ENCODE data around the gene CCNYL1. TPM values are rescaled to one million over a fixed set of nuclear protein-coding genes. Genes with fewer than 3 reads are reported as not detected.
A peak's percentile ranks its signal among the peaks of the same experiment; 100 is the strongest.
"Not testable (repeated sequence)": the region's sequence is repeated elsewhere in the genome, so short reads cannot be mapped to it uniquely, and the experiment has no call there.

CCNYL1 gene
- total RNA-seq, 1 experiment from 2014 or later = 21.0 TPM

DNA sequence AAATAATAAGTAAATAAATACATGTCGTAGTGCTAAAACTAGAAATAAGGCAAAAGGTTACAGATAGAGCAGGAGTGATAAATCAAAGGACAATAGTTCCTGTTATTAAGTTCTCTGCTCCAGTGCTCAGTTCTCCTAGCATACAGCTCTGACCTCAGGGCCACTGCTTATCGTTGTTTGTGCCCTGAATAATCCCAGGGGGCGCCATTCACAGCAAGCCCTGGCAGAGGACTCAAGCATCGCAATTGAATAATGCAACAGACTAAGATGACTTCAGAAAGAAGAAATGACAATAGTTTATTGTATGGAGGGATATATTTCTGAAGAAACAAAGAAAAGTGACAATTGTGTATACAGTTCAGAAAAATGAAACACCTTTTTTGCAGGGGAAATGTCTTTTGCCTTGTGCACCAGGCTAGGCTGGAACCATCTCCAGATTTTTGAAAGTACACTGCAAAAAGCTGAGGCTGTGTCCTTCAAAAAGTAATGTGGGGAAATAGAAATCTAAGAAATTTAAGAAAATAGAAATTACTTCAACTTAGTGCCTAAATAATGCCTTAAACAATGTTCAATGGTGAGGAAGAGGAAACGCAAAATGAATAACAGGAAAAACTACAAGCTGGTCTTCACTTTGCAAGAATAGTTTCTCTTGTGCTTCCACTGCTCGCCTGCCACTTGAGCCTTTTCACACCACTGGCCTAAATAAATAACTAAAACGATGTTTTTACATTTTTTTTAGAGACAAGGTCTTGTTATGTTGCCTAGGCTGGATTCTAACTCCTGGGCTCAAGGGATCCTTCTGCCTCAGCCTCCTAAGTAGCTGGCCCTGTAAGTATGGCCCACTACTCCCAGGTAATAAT lies 19.0 kb upstream of the CCNYL1 start:
- peak; percentile 53 for DNase-seq
- no peaks in the 10 kb centered on the region for H3K27me3 ChIP-seq
- H3K9me3 ChIP-seq = no peaks in the 10 kb centered on the region
- no peak overlapping the region for H3K4me3 ChIP-seq
- H3K36me3 ChIP-seq = no peaks in the 10 kb centered on the region

DNA sequence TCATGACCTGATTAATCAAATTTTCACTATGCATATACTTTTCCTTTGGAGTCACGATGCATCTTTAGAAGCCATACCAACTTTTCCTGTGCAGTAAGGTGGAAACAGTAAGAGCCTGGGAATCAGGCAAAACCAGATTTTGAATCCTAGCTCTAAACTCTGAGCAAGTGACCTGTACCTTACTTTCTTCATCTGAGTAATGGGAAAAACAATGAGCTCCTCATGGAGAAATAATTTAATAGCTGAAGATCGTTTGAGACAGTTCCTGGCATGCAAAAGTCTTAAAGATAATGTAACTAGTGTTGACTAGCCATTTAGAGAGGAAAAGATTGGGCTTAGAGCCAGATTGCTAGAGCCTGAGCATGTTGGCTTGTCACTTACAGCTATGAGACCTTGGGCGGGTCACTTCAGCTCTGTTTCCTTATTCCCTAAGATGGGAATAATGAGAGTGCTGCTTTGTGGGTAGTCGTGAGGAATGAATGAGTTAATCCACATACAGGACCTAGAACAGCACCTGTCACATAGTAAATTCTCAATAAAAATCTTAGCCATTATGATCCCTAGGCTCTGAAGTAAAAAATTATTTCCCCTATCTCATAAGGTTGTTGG lies 17.7 kb upstream of the CCNYL1 start:
- H3K4me3 ChIP-seq = no peak overlapping the region
- no peaks in the 10 kb centered on the region for H3K27me3 ChIP-seq
- H3K9me3 ChIP-seq = no peaks in the 10 kb centered on the region
- H3K36me3 ChIP-seq = no peaks in the 10 kb centered on the region
- no peak for DNase-seq

GRCh38 chr2:207694811-207695281 lies 16.6 kb upstream of the CCNYL1 start:
- no peak for DNase-seq
- H3K9me3 ChIP-seq = no peaks in the 10 kb centered on the region
- H3K27me3 ChIP-seq = no peaks in the 10 kb centered on the region
- no peaks in the 10 kb centered on the region for H3K36me3 ChIP-seq
- no peak overlapping the region for H3K4me3 ChIP-seq

DNA sequence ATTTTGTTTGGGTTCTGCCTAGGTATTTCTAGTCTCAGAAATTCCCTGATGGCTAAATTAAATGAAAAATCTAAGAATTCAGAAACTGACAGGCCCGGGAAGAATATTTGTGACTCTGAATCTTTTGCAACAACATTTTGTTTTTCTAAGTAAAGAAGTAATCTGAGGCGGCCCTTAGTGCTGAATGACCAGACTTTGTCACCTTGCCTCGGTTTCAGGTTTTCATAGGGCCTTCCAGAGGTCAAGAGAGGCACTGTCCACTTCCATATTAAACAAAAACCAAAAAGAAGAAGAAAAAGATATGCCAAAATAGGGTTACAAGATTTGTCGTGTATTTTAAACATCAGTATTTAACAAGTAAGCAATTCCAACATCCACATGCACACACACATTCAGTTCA lies 16.1 kb upstream of the CCNYL1 start:
- no peak for DNase-seq
- Histone ChIP-seq H3K9me3 (no peaks in the 10 kb centered on the region), H3K4me3 (no peak overlapping the region), H3K27me3 (no peaks in the 10 kb centered on the region), H3K36me3 (no peaks in the 10 kb centered on the region)

DNA sequence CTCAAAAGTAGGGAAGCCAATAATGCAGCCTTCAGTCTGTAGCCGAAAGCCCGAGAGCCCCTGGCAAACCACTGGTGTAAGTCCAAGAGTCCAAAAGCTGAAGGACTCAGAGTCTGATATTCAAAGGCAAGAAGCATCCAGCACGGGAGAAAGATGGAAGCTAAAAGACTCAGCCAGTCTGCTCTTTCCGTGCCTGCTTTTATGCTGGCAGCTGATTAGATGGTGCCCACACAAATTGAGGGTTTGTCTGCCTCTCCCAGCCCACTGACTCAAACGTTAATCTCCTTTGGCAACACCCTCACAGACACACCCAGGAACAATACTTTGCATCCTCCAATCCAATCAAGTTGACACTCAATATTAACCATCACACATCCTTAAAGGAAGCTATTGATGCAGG lies 14.5 kb upstream of the CCNYL1 start:
- peak; percentile 41 for DNase-seq
- H3K9me3 ChIP-seq, H3K36me3 ChIP-seq, H3K27me3 ChIP-seq, H3K4me3 ChIP-seq: not testable (repeated sequence)

GRCh38 chr2:207697411-207697810 lies 14.0 kb upstream of the CCNYL1 start:
- no peak for DNase-seq
- Histone ChIP-seq H3K4me3 (no peak overlapping the region), H3K27me3 (no peaks in the 10 kb centered on the region), H3K9me3 (no peaks in the 10 kb centered on the region), H3K36me3 (no peaks in the 10 kb centered on the region)

DNA sequence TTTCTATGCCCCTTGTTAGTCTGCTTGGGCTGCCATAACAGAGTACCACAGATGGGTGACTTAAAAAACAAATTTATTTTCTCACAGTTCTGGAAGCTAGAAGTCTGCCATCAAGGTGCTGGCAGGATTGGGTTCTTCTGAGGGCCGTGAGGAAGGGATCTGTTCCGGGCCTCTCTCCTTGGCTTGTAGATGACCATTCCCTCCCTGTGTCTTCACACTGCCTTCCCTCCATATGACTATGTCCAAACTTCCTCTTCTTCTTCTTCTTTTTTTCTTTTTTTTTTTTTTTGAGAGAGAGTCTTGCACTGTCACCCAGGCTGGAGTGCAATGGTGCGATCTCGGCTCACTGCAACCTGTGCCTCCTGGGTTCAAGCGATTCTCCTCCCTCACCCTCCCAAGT lies 13.1 kb upstream of the CCNYL1 start:
- Histone ChIP-seq H3K4me3 (no peak overlapping the region), H3K36me3 (no peaks in the 10 kb centered on the region), H3K9me3 (no peaks in the 10 kb centered on the region), H3K27me3 (no peaks in the 10 kb centered on the region)
- DNase-seq = no peak

- DNase-seq = no peak
- Histone ChIP-seq H3K9me3 (no peaks in the 10 kb centered on the region), H3K36me3 (no peaks in the 10 kb centered on the region), H3K27me3 (no peaks in the 10 kb centered on the region), H3K4me3 (no peak overlapping the region)
Observed at GRCh38 chr2:207704078-207704477, 7.4 kb upstream of the CCNYL1 start.

DNA sequence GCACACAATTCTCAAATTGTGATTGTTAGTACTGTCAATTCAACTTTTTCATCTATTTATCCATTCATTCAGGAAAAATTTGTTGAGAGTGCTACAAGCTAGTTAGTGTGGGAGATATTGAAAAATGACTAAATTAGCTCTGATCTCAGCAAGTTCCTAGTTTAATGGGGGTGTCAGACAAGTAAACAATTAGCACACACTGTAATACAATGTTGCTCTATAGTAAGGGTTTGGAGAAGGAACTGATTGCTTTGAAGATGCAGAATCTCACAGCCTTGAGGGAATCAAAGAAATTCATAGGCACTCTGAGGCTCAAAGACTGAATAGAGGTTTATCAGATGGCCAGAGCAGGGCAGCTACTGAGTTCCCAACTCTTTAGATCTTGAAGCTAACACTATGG lies 6.8 kb upstream of the CCNYL1 start:
- no peak for DNase-seq
- Histone ChIP-seq H3K9me3 (no peaks in the 10 kb centered on the region), H3K27me3 (no peaks in the 10 kb centered on the region), H3K36me3 (no peaks in the 10 kb centered on the region), H3K4me3 (no peak overlapping the region)

GRCh38 chr2:207706936-207707860 lies 4.2 kb upstream of the CCNYL1 start:
- H3K4me3 ChIP-seq = no peak overlapping the region
- DNase-seq = no peak
- H3K27me3 ChIP-seq = no peaks in the 10 kb centered on the region
- H3K36me3 ChIP-seq = no peaks in the 10 kb centered on the region; the same call in 1 of the 2 replicates
- H3K9me3 ChIP-seq = no peaks in the 10 kb centered on the region

GRCh38 chr2:207711750-207712530 lies 500 bp downstream of the CCNYL1 start:
- Histone ChIP-seq H3K9me3 (no peaks in the 10 kb centered on the region), H3K27me3 (no peaks in the 10 kb centered on the region), H3K36me3 (peaks cover 13% of the 10 kb centered on the region), H3K4me3 (peak overlapping the region; percentile 90)
- peak; percentile 54 for DNase-seq

DNA sequence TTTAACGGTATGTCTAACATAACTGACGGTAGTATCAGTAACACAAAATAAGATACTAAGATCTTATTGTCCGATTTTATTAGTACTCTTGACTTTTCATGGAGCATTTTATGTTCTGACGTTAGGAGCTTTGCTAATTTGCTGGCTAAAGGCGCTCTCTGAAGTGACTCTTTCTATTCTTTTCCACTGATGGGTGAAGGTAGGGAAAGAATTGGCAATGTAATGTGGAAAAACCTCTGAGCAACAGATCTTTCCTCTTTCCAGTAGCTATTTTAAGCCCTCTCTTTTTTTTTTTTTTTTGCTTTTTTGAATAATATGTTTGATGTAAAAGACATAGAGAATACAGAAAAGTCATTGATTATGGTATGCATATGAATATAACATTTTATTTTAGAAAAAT lies 4.6 kb downstream of the CCNYL1 start:
- no peak for DNase-seq
- H3K4me3 ChIP-seq = no peak overlapping the region
- H3K9me3 ChIP-seq = no peaks in the 10 kb centered on the region
- H3K36me3 ChIP-seq = peaks cover 13% of the 10 kb centered on the region
- no peaks in the 10 kb centered on the region for H3K27me3 ChIP-seq

DNA sequence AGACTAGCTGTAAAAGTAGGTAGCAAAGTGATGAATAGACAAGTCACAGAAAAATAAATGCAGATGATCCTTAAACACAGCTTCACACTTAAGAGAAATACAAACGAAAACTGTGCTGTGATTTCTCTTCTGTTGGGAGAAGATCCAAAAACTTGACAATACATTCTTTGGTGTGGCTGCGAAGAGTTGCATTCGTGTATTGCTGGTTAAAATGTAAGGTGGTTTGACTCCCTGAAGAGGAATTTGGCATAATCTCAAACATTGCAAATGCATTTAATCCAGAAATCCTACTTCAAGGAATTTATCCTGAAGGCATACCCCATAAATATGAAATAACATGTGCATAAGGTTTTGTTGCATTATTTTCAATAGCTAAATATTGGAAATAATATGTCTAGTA lies 7.1 kb downstream of the CCNYL1 start:
- H3K4me3 ChIP-seq = no peak overlapping the region
- H3K36me3 ChIP-seq = peaks cover 13% of the 10 kb centered on the region
- H3K27me3 ChIP-seq = no peaks in the 10 kb centered on the region
- no peaks in the 10 kb centered on the region for H3K9me3 ChIP-seq
- no peak for DNase-seq

DNA sequence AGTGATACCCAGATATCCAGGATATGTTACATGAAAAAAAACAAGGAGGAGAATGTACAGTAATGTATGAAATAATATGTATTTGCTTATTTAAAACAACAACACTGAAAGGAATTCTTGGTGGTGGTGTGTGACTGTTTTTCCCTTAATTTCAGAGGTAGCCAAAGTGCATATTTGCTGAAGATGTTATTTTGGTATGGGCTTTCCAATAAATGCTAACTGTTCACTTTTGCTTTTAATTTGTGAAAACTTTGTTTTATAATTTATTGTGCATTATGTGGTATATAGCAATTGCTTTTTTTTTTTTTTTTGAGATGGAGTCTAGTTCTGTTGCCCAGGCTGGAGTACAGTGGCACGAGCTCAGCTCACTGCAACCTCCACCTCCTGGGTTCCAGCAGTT lies 7.6 kb downstream of the CCNYL1 start:
- DNase-seq = no peak
- Histone ChIP-seq H3K36me3 (peaks cover 13% of the 10 kb centered on the region), H3K4me3 (no peak overlapping the region), H3K27me3 (no peaks in the 10 kb centered on the region), H3K9me3 (no peaks in the 10 kb centered on the region)

- H3K4me3 ChIP-seq, H3K27me3 ChIP-seq, H3K36me3 ChIP-seq, DNase-seq, H3K9me3 ChIP-seq: not testable (repeated sequence)
Observed at GRCh38 chr2:207719655-207720054, 8.2 kb downstream of the CCNYL1 start.

GRCh38 chr2:207720517-207721187 lies 9.2 kb downstream of the CCNYL1 start:
- DNase-seq = no peak
- peaks cover 5% of the 10 kb centered on the region for H3K36me3 ChIP-seq
- no peak overlapping the region for H3K4me3 ChIP-seq
- no peaks in the 10 kb centered on the region for H3K27me3 ChIP-seq
- H3K9me3 ChIP-seq = no peaks in the 10 kb centered on the region
